K562 (cell line): Measurements from ENCODE around the gene GH2. TPM values are rescaled to one million over a fixed set of nuclear protein-coding genes. Genes with fewer than 3 reads are reported as not detected.
A peak's percentile ranks its signal among the peaks of the same experiment; 100 is the strongest.

Experiments
- TAF1 ChIP-seq: IDR thresholded peaks from 2 replicates; pipeline ENCODE4 v1.6.1; 2011; ENCODE audit warnings: mild to moderate bottlenecking, low read length, moderate library complexity; ENCODE audit not compliant: insufficient read depth, control insufficient read depth, severe bottlenecking; ENCODE audit errors: extremely low read depth
- ZBTB17 ChIP-seq: fragments of 450-650 bp; formaldehyde crosslinking; IDR thresholded peaks from 2 replicates; pipeline ENCODE4 v1.4.0; 2020; ENCODE audit warnings: mild to moderate bottlenecking
- ZNF263 ChIP-seq: sonication (generic); formaldehyde crosslinking; IDR thresholded peaks from 2 replicates; pipeline ENCODE4 v1.8.0; 2022; ENCODE audit warnings: mild to moderate bottlenecking, missing genetic modification reagents, borderline replicate concordance
- polyA plus RNA-seq, 8 experiments: library from polyadenylated mRNA; depleted of rRNA in 4 of 8; stranded (reverse) in 5 of 8; unstranded in 3 of 8; fragments of >200 nt; fragmentation: Nextera tagmentation in 2 of 8; fragmentation: Illumina TruSeq in 1 of 8; extraction: Ambion mirVana in 2 of 8; extraction: Trizol in 1 of 8; gene quantifications; 2 replicates each; pipeline versions ENCODE4 v1.2.1 to v1.2.3, GENCODE V29; 2011 to 2014; ENCODE audit warnings: inconsistent platforms in 1 of 8, missing spikeins in 1 of 8
- total RNA-seq, 7 experiments: library from RNA; depleted of rRNA in 6 of 7; stranded (reverse); fragments of >200 nt in 6 of 7; fragmentation: Illumina TruSeq in 2 of 7; extraction: Trizol in 2 of 7; gene quantifications; 2 replicates each; pipeline versions ENCODE4 v1.2.1 to v1.2.3, GENCODE V29; 2011 to 2021; ENCODE audit warnings: low replicate concordance in 1 of 7
- TF ChIP-seq, protein P1 (sequence below): sonication (generic); formaldehyde crosslinking; IDR thresholded peaks from 2 replicates; pipeline ENCODE4 v1.8.0; 2022; ENCODE audit warnings: mild to moderate bottlenecking, missing genetic modification reagents

The GH2 gene
- total and polyA plus RNA-seq, 9 of the 15 experiments (the other 6 are each of a cell fraction or from before 2014, with no cell fraction given) = not detected

DNA sequence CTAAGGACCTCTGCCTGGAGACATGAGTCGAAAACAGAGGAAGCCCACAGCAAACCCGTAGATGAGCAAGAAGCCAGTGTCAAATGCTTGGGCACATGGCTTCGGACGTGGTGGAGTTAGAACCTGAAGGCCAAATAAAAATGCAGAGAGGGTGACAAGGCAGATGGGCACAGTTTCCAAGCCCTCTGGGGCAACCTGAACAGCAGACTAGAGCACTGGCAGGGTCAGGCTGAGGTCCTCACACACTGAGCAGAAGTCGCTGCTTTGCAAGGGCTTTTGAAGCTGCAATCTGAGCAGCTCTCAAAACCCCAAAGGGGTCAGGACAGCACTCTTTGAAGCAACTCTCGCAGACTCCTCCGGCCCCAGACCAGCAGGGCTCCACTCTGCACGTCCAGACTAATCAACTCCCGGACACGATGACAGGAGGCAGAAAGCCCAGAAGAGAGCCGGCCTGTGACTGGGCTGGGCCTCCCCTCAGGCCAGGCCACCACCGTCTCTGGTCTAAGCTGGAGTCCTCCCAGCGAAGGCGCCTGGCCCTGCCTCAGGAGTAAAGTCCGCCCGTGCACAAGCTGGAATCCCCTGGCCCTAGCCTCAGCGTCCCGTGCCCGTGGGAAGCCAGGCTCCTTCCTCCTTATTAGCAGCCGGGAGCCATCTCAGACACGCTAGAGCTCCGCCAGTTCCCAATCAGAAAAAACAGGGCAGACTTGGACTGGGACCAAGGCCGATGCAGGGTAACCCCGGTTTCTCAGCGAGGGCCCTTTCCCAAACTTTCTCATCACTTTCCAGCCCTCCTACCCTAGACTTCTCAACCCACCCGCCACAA, 40.2 kb downstream of the GH2 start (continued):
- 0 out of 2 replicates have a peak, but pooled peaks have one; percentile 27 for TF ChIP-seq ZBTB17
- TF ChIP-seq, protein P1, sequence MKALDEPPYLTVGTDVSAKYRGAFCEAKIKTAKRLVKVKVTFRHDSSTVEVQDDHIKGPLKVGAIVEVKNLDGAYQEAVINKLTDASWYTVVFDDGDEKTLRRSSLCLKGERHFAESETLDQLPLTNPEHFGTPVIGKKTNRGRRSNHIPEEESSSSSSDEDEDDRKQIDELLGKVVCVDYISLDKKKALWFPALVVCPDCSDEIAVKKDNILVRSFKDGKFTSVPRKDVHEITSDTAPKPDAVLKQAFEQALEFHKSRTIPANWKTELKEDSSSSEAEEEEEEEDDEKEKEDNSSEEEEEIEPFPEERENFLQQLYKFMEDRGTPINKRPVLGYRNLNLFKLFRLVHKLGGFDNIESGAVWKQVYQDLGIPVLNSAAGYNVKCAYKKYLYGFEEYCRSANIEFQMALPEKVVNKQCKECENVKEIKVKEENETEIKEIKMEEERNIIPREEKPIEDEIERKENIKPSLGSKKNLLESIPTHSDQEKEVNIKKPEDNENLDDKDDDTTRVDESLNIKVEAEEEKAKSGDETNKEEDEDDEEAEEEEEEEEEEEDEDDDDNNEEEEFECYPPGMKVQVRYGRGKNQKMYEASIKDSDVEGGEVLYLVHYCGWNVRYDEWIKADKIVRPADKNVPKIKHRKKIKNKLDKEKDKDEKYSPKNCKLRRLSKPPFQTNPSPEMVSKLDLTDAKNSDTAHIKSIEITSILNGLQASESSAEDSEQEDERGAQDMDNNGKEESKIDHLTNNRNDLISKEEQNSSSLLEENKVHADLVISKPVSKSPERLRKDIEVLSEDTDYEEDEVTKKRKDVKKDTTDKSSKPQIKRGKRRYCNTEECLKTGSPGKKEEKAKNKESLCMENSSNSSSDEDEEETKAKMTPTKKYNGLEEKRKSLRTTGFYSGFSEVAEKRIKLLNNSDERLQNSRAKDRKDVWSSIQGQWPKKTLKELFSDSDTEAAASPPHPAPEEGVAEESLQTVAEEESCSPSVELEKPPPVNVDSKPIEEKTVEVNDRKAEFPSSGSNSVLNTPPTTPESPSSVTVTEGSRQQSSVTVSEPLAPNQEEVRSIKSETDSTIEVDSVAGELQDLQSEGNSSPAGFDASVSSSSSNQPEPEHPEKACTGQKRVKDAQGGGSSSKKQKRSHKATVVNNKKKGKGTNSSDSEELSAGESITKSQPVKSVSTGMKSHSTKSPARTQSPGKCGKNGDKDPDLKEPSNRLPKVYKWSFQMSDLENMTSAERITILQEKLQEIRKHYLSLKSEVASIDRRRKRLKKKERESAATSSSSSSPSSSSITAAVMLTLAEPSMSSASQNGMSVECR (CRISPR knock-in tag) = 0 out of 2 replicates have a peak, but pooled peaks have one; percentile 13
- peak; percentile 24 for TF ChIP-seq TAF1
- TF ChIP-seq ZNF263 (CRISPR knock-in tag) = peak; percentile 30; the same call in 1 of the 2 replicates
- TF ChIP-seq, all 486 proteins: peak for 20
